GM12878 (cell line): ENCODE measurements around the gene ARHGAP40.
"Not testable (repeated sequence)": the region's sequence is repeated elsewhere in the genome, so short reads cannot be mapped to it uniquely, and the experiment has no call there.

Experiments used
- CTCF ChIP-seq, 3 experiments: IDR thresholded peaks in 2 of 3; conservative IDR thresholded peaks in 1 of 3; 2 replicates each; pipeline ENCODE4 v1.5.1; 2011; ENCODE audit warnings: low read depth in 3 of 3, low read length in 3 of 3, mild to moderate bottlenecking in 3 of 3, control low read depth in 2 of 3, moderate library complexity in 2 of 3, inconsistent platforms in 1 of 3, mixed read lengths in 1 of 3; ENCODE audit not compliant: control insufficient read depth in 2 of 3, insufficient read depth in 1 of 3; ENCODE audit errors: extremely low read depth in 1 of 3
- KDM1A ChIP-seq: fragments of 200-600 bp; sonication (generic); IDR thresholded peaks from 2 replicates; pipeline ENCODE4 v1.6.1; 2016; ENCODE audit warnings: borderline replicate concordance
- POLR2AphosphoS5 ChIP-seq: IDR thresholded peaks from 2 replicates; pipeline ENCODE4 v1.6.1; 2011; ENCODE audit warnings: mild to moderate bottlenecking, low read length, inconsistent platforms
- SUPT20H ChIP-seq: IDR thresholded peaks from 2 replicates; pipeline ENCODE4 v1.6.1; 2011; ENCODE audit warnings: low read depth, mild to moderate bottlenecking, low read length, moderate library complexity, borderline replicate concordance; ENCODE audit not compliant: control insufficient read depth

- TF ChIP-seq POLR2AphosphoS5; KDM1A; CTCF (IDR thresholded peaks at IDR 0.05 in 2 of 3, conservative IDR thresholded peaks at IDR 0.05 in 1 of 3; ENCODE audit: control insufficient read depth in 2 of 3, extremely low read depth in 1 of 3, insufficient read depth in 1 of 3, low read depth in 3 of 3, low read length in 3 of 3); SUPT20H: not testable (repeated sequence)
Observed at GRCh38 chr20:38592411-38592790, 9.2 kb upstream of the ARHGAP40 start.
